Stimulated activated CD8-positive, alpha-beta memory T cell treated with anti-CD3 and anti-CD28 coated beads, Interleukin-7, amount 100 ng/mL, for 48 hours (primary cell): ENCODE measurements around the gene CARS1.
A peak's percentile ranks its signal among the peaks of the same experiment; 100 is the strongest.
"Not testable (repeated sequence)": the region's sequence is repeated elsewhere in the genome, so short reads cannot be mapped to it uniquely, and the experiment has no call there.

Experiments
- DNase-seq, 2 donors: peaks; one replicate each; pipeline ENCODE4 v3.0.0-alpha.2; 2020; ENCODE audit warnings: low read depth in 1 of 2; ENCODE audit errors: extremely low read depth in 1 of 2

Gene CARS1

GRCh38 chr11:3063876-3064275 lies 6.7 kb upstream of the CARS1 start:
- not testable (repeated sequence) for DNase-seq

DNA sequence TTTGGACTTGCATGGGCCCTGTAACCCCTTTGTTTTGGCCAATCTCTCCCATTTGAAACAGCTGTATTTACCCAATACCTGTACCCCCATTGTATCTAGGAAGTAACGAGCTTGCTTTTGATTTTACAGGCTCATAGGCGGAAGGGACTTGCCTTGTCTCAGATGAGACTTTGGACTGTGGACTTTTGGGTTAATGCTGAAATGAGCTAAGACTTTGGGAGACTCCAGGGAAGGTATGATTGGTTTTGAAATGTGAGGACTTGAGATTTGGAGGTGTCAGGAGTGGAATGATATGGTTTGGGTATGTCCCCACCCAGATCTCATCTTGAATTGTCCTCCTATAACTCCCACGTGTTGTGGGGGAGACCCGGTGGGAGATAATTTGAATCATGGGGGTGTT lies 6.2 kb upstream of the CARS1 start:
- not testable (repeated sequence) for DNase-seq

DNA sequence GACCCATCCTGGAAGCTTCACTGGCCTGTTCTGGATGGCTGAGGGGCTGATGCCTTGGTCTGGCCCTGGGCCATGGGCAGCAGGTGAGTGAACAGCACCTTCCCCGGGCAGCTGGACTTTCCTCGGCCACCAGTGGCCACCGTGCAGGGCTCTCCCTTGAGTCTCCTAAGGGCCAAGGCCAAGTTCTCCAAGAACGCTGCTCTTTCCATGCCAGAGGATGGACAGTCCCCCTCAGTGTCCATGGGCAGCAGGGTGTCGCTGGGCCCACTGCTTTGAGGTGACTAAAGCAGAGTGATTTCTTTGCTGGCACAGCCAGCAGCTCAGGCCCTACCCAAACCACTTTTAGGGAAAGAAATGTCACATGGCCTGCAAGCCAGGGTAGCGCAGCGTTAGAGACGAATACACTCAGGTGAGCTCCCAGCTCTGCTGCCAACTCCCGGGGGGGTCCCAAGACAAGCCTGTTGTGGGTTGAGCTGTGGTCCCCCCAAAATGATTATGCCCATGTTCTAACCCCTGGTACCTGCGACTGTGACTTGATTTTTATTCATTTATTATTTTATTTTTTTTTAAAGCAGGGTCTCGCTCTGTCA lies 3.3 kb upstream of the CARS1 start:
- DNase-seq: no peak

- DNase-seq: no peak
Observed at GRCh38 chr11:3058753-3059664, 1.8 kb upstream of the CARS1 start.

GRCh38 chr11:3056296-3057068 lies 741 bp downstream of the CARS1 start:
- peak in 1 of 2 donors; percentile 14 for DNase-seq

DNA sequence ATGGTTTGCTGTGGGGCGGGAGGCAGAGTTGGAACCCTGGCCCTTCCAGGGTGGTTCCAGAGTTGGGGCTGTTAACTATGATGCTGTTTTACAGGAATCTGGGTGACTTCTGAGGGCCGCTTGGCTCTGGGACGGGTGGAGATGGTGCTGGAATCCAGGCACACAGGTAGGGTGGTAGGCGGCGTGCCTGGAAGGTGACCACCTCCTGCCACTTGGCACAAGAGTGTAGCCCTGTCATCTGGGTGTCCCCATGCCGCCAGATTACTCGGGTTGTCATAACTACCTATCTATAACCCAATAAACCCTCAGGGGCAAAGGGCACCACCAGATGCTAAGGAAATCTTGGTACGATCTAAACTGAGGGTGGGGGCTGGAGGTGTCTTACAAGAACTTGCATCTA lies 1.3 kb downstream of the CARS1 start:
- DNase-seq: no peak

GRCh38 chr11:3052567-3052966 lies 4.7 kb downstream of the CARS1 start:
- no peak for DNase-seq

GRCh38 chr11:3052109-3052479 lies 5.1 kb downstream of the CARS1 start:
- DNase-seq: no peak

- no peak for DNase-seq
Observed at GRCh38 chr11:3051196-3052108, 5.8 kb downstream of the CARS1 start.

- no peak for DNase-seq
Observed at GRCh38 chr11:3050386-3051195, 6.6 kb downstream of the CARS1 start.

GRCh38 chr11:3049430-3050243 lies 7.6 kb downstream of the CARS1 start:
- DNase-seq: peak; percentile 31 to 47

GRCh38 chr11:3047637-3048036 lies 9.6 kb downstream of the CARS1 start:
- DNase-seq: no peak

DNA sequence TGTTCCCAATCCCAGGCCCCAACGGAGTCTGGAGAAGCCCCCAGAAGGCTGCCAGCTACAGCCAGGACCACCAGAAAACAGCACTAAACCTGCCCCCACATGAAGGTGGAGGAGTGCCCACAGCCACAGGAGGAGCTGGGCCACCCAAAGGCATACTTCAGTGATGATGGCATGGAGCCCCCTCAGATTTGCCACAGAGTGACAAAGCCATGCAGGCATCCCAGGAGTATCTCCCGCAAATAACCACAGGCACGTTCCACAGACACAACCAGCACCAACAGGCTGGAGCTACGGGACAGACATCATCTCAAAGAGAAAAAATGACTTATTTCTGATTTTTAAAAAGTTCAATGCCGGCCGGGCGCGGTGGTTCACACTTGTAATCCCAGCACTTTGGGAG lies 10.6 kb downstream of the CARS1 start:
- no peak for DNase-seq

DNA sequence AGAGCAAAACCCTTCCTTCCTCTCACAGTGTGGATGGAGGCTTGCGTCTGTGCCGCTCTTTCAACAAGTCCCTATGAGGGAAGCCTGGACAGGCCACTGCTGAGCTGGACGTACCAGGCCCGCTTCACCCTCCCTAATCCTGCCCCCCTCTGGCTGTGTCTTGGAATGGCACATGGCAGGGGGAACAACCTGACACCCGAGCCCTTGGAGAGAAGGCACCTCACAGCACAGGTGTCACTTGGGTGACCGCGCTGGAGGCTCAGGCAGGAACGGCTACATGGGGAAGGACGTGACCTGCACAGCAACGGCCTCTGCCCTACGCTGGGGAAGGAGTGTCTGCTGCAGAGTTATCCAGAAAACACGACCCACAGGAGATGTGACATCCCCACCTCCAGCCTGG lies 11.0 kb downstream of the CARS1 start:
- DNase-seq: no peak

DNA sequence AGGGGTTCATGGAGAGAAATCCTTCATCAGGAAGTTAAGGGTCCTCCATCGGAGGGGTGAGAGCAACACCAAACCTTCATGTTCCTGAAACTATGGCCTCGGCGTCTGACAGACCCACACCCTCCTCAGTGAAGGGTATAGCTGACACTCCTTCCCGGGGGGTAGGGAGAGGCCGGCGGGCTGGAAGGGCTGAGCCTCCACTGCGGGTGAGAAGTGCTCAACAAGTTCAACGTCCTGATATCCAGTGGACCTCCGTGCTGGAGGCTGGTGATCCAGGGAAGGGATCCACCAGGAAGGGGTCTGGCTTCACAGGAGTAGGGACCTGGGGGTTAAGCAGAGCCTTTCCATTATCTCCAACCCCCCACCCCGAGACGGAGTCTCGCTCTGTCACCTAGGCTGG lies 12.3 kb downstream of the CARS1 start:
- no peak for DNase-seq

DNA sequence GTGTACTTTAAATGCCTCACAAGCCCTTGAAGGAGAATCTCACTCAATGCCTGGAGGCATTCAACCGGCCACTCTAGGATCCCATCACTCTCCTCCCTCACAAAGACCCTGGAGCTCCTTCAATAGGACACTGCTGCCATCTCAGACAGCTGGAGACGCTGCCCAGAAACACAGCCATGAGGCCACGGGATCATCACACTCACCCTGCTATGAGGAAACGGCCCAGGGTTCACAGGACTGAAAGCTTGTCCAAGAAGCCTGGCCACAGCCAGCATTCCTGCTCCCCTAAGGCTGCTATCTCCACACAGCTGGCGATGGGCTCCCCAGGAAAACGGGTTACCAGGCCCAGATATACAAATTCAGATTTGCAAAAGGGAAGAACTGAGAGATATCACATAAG lies 13.2 kb downstream of the CARS1 start:
- DNase-seq: no peak

GRCh38 chr11:3043315-3043871 lies 13.8 kb downstream of the CARS1 start:
- DNase-seq: no peak

- no peak for DNase-seq
Observed at GRCh38 chr11:3042496-3043314, 14.5 kb downstream of the CARS1 start.
